NCI-H446 (cell line): Measurements from ENCODE around the gene TIGD3.

ENCODE experiments used
- DNase-seq, 2 experiments: peaks; one replicate each; lab custom pipeline; 2025; lab: John Stamatoyannopoulos, UW

TIGD3 gene, protein sequence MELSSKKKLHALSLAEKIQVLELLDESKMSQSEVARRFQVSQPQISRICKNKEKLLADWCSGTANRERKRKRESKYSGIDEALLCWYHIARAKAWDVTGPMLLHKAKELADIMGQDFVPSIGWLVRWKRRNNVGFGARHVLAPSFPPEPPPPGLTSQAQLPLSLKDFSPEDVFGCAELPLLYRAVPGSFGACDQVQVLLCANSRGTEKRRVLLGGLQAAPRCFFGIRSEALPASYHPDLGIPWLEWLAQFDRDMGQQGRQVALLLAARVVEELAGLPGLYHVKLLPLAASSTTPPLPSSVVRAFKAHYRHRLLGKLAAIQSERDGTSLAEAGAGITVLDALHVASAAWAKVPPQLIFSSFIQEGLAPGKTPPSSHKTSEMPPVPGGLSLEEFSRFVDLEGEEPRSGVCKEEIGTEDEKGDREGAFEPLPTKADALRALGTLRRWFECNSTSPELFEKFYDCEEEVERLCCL

DNA sequence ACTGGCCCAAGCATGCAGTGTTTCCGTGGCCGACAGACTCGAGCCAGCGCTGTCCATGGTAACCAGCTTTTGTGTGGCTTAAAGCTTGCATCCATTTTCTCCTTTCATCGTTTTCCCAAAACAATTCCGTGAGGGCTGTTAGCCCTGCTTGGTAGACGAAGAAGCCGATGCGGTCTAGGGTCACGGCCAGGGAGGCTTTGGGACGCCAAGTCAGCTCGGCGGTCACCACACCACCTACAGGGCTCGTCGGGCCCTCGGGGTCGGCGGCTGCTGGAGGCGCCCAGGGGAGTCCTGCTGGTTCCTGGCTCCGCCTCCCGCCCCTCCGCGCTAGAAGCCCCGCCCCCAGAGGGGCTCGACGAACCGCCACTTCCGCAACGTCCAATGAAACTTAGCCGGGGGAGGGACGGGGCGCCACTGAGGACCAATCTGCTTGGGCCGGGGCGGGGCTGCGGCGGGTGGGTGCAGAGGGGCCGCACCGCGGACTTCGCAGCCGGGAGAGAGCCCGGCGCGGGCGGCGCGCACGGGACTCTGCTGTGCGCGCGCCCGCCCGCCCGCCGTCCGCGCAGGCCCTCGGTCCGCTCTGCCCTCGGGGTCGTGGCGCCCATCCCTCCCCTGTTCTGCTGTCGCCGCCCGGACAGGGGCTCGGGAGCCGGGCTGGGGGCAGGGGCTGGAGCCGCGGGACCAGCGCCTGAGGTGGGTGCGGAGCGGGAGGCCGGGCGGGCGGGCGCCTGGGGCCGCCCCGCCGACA is at the start of gene TIGD3:
Gene TIGD3 (plus strand): TSS at position 487 of the 748 bp plus-strand sequence. CDS start 1,058 bp downstream, outside the sequence.
- peak; percentile 95 to 98 for DNase-seq

GRCh38 chr11:65305501-65306268 is 48.9 kb upstream of the TIGD3 start:
- DNase-seq = peak in 1 of 2 experiments; percentile 33

DNA sequence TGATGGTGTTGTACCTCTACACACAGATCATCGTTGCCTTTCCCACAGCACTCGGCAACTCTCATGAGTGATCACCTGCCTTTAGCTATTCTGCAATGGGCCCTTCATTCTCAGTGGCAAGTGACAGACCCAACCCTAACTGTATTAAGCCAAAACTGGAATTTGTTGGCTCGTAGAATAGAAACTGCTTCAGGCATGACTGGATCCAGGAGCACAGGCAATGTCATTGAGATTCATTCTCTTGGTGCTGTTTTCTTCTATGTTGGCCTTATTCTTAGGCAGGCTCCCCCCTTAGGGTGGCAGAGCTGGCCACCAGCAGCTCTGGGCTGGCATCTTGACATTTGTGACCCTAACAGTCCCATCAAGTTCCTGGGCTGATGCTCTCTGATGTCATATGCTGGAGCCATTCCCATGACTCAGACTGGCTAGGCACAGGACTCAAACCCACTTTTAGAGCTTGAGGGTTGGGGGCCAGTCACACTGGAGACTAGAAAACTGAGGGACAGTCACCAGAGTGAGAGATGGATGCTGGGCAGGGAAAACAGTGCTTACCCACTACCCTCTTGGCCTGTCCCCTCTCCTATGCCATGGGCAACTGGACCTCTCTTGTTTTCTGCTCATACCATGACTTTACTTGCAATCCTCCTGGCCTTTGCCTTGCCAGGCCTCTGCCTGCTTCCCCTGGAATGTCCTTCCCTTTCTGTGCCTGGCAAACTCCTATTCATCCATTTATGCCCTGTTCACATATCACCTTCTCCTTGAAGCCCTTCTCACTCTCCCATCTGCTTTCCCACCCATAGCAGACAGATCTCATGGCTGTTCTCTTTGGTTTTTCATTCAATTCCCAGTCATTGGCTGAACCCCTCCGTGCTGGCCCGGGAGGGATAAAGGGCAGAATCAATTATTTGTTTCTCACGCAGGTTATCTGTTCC is 47.0 kb upstream of the TIGD3 start:
- DNase-seq = no peak

DNA sequence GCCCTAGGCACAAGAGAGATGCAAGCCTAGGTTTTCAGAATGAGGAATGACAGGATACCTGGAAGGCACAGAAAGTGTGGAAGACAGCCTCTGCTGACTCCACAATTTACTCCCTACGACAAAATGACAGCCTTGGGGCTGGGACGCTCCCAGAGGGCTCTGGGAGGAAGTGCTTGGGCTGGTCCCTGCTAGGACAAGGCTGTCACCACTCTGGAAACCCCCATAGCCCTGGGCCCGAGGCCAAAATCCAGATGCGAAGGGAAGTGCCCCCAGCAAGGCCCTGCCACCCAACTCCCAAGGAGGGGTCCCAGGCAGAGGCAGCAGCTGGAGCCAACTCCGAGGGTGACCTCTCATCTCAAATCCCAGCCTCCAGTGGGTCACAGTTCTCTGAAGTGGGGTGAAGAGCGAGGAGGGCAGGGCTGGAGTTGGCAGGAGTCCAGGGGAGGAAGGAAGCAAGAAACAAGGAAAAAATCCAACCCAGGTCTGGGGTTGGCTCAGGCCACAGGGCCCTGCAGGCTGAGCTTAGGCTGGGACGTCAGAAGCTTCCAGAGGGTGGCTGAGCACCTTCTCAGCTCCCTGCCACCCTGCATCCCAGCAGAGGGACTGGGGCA is 46.2 kb upstream of the TIGD3 start:
- DNase-seq = no peak

DNA sequence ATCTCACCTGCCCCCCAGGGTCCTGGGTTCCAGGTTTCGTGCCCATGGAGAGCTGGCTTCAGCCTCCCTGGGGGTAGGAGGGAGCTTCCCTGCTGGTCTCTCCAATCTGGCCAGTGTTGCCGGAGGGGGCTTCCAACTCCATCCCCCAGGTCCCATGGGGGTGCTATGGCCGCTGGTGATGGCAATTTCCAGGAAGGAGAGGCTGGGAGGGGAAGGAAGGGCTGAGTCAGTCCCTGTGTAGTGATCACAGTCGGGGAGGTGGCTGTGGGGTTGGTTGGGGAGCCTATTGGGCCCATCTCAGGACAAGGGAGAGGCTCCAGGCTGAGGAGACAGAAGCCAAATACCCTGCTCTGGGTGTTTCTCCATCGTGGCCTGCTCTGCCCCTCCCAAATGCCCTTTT is 45.5 kb upstream of the TIGD3 start:
- DNase-seq = no peak

DNA sequence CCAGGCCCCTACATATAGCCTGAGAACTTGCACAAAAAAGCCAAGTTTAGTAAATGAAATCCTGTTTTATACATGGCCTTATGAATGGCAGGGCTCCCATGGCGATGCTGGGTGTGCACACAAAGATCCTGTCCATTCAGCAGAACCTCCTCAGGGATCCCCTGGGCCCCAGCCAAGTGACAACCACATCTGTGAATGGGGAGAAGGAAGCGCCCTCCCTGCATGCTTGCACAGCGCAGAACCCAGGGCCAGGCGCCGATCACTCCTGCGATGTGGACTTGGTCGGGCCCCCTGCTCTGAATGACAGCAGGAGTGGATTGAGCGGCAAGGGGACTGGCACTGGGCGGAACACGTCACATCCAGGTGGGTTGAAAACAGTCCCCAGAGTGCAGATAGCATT is 44.3 kb upstream of the TIGD3 start:
- DNase-seq = no peak

DNA sequence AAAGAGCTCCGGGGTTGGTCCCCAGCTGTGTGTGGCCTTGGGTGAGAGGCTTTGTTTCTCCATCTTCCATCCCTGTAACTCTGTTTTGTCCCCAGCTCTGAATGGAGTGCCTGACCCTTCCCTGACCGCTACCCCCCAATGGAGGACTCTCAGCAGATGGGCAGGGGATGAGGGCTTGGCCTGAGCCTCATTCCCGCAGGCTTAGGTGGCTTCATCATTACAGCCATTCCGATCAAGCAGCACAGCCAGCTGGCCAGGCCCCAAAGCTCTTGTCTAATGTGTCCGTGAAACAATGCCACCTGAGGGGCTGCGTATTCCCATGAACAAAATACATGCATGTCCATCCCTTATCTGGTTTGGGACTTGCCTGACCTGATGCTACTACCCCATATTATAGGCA is 43.8 kb upstream of the TIGD3 start:
- no peak for DNase-seq

DNA sequence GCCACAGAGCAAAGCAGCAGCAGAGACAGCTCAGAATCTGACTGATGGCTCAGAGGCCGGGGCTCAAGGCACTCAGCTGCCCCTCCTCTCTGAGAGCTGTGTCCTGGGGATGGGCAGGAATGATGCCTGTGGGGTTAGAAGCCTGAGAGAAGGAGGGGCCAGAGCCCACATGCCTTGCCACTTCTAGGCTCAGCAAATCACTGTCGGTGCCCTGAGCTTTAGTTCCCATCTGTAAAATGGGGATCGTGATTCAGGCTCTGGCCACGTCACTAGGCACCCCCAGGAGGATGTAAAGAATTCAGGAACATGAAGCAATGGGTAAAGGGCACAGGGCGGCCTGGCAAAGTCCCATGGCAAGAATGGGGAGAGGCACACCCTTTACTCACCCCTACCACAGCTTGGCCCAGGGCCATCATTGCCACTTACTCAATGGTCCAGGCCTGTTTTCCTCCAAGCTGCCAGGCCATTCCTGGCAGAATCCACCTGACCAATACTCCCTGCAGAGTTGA is 43.3 kb upstream of the TIGD3 start:
- DNase-seq = no peak

DNA sequence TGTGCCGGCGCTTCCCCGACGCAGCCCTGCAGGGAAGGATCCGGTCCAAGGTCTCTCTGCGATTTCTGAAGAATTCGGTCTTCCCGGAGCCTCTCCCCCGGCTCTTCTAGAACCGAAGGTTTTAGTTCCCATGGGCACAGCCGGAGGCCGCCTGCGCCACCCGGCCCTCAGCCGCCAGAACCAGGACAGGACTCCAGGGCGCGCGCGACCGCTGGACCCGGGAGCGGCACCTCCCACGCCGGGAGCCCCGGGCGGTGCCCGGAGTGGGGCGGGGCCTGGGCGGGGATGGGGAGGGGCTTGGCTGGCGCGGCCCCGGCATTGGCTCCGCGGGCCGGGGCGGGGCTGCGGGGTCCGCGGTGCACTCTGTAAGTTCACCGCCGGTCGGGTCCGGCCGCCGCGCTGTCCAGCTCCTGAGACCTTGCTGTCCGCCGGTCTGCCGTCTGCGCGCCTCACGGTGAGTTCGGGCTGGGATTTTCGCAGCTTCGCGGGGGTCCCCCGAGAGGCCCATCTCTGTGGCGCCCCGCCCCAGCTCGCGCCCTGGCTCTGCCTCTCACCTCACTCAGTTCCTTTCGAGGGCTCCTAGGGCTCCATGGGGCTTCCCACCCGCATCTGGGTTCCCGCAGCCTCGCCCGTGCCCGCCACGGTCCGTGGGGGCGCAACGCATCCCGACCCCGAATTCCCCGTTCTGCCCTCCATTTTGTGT is 39.9 kb upstream of the TIGD3 start, which contains the start of gene CDC42EP2:
Gene CDC42EP2 (plus strand): TSS at position 366 of the 703 bp plus-strand sequence. CDS start 6,033 bp downstream, outside the sequence.
- peak in 1 of 2 experiments; percentile 83 for DNase-seq

GRCh38 chr11:65315204-65315865 is 39.2 kb upstream of the TIGD3 start:
- DNase-seq = peak; percentile 60 to 80

DNA sequence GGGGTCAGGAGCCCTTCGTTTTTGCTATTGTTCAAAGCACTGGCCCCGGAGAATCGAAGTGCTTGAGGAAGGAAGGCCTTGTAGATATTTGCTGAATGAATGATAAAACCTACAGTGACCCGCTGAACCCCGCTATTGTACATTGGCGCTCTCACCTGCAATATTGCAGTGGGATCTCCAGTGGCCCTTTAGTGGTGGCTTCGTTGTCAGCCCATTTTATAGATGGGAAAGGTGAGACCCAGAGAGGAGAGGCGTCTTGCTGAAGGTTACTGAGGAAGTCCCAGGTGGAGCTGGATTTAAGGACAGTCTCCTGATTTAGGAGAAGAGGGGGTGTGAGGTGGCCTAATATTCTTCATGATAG is 38.7 kb upstream of the TIGD3 start:
- no peak for DNase-seq

- DNase-seq = no peak
Measured at GRCh38 chr11:65316227-65317024, 38.1 kb upstream of the TIGD3 start.

- no peak for DNase-seq
Measured at GRCh38 chr11:65317025-65317786, 37.3 kb upstream of the TIGD3 start.

- no peak for DNase-seq
Measured at GRCh38 chr11:65320386-65321075, 34.0 kb upstream of the TIGD3 start.

GRCh38 chr11:65321076-65321475 is 33.5 kb upstream of the TIGD3 start:
- DNase-seq = no peak

GRCh38 chr11:65321828-65322485 is 32.6 kb upstream of the TIGD3 start:
- no peak for DNase-seq

GRCh38 chr11:65323813-65324212 is 30.7 kb upstream of the TIGD3 start:
- no peak for DNase-seq
